GM21526 (cell line): ENCODE results near the gene LMO1.

Experiments used
- ATAC-seq: cut with Tn5 transposase; IDR thresholded peaks from one replicate; pipeline ENCODE4 v1.9.1; 2021; ENCODE audit warnings: moderate library complexity; ENCODE audit not compliant: unreplicated experiment, low FRiP score

The LMO1 gene

DNA sequence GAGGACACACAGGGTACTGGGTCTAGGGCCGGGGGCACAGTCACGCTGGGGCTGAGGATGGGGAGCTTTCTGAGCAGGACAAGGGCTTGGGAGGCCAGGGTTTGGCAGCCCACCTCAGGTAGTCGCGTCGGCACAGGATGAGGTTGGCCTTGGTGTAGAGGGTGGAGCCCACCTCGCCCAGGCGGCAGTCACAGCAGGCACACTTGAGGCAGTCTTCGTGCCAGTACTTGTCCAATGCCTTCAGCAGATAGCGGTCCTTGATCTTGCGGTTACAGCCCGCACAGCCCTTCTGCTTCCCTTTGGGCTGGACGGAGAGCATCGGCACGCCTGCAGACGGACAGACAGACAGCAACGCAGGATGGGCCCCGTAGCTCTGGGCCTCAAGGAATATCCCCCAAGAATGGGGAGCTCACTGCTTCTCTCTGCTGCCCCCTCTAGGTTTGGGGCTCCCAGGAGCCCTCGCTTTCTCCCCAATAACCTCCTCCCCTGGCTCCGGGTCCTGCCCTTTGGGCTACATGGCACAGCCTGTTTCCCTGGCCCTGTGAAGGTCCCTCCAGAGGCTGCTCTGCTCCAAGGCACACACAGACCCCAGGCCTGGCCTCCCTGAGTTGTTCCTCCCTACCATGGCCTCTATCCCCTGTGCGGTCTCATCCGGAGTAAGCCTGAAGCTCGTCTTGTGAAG is 33.4 kb downstream of the LMO1 start:
- ATAC-seq, result no peak

GRCh38 chr11:8229299-8230177 is 34.1 kb downstream of the LMO1 start:
- no peak for ATAC-seq

- no peak for ATAC-seq
Observed at GRCh38 chr11:8228231-8228630, 35.4 kb downstream of the LMO1 start.

- ATAC-seq, result no peak
Observed at GRCh38 chr11:8227156-8228152, 36.2 kb downstream of the LMO1 start.

DNA sequence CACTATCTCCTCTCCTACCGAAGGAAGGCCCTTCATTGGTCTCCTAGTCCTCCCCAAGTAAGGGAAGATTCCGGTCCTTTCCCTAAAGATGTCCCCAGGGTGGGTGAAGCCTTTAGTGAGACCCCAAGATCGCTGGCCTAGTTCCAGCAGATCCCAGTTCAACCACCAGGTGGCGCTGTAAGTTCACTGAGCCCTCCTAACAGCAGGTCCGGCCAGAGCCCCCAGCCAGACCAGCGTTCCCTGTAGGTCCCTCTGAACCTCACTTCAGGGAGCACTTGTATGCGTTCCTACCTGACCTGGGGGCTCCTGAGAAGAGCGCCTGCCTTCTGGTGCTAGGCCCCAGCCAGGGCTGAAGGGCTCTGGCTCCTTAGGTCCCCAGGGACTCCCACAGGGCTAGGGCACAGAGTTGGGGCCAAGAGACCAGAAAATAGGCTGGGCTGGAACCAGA is 38.1 kb downstream of the LMO1 start:
- peak; percentile 56 for ATAC-seq

- ATAC-seq, result no peak
Observed at GRCh38 chr11:8224711-8225110, 39.0 kb downstream of the LMO1 start.

DNA sequence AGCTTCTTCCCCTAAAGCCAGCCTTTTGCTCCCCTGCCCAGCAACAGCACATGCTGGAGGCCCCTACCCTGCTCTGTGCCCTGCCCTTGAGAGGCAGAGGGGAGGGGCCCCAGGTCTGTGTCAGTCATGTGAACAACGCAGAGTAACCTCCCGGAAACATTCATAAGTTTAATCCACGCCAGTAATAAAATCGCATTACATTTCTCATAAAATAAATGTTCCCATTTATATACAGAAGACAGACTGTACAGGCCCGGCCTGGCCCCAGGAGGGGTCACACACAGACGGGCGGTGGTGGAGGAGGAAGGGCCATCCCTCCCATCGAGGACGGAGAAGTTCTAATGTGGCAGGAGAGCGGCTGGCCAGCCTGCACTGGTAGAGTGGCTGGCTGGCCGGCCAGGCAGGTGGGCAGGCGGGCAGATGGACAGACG is 39.5 kb downstream of the LMO1 start:
- no peak for ATAC-seq

- ATAC-seq, result no peak
Observed at GRCh38 chr11:8223513-8223900, 40.2 kb downstream of the LMO1 start.

DNA sequence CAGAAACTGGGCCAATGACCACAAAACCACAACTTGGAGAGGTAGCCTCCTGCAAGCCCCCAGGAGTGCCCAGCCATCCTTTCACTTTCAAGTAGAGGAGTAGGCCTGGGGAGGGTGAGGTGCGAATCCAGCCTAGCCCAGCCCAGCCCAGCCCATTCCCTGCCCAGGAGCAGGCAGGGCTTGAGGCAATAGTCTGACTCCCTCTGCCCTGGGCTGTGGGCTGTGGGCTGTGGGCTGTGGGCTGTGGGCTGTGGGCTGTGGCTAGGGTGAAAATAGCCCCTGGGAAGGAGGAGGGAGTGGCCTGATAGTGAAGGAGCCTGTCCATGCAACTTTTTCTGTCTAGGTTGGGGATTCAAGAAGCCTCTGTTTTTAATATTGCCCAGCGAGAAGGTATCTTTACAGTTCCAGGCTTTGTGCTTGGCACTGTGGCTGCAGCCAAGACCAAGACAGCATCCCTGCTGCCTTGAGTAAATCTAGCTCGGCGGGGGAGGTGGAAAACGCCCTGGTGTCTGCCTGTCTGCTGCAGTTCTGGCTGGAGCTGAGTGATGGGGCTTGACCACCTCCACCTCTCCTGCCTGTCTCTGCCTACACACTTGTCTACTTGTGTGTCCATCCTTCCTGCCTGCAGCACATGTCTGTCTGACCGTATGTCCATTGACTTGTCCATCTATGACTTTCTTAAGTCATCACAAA is 40.7 kb downstream of the LMO1 start:
- no peak for ATAC-seq

DNA sequence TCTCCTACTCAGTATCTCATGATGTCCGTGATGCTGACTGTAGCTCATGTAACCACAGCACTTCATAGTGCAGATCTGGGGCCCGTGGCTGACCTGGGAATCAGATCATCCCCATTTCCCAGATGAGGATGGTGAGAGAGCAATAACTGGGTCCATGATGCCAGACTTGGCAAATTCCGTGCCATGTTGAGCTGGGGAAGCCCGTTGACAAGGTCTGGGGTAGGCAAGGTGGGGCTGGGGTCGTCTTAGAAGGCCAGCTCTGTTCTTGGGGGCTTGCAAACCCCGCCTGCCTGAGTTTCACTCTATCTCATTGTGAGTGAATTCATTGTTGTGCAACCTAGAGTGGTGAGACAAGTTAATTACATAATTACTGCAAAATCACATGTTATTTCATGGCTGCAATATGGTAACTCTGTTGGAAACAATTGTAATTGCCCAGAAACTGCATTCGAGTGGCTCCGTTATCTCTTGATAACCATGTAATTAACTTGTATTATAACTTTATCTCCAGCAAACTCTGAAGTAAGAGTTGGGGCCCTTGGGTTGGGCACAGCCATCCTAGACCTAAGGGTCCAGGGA is 41.7 kb downstream of the LMO1 start:
- ATAC-seq, result no peak

- no peak for ATAC-seq
Observed at GRCh38 chr11:8221046-8221723, 42.5 kb downstream of the LMO1 start.

GRCh38 chr11:8220261-8221045 is 43.2 kb downstream of the LMO1 start:
- ATAC-seq, result no peak

- ATAC-seq, result peak; percentile 56
Observed at GRCh38 chr11:8219257-8220021, 44.2 kb downstream of the LMO1 start.

DNA sequence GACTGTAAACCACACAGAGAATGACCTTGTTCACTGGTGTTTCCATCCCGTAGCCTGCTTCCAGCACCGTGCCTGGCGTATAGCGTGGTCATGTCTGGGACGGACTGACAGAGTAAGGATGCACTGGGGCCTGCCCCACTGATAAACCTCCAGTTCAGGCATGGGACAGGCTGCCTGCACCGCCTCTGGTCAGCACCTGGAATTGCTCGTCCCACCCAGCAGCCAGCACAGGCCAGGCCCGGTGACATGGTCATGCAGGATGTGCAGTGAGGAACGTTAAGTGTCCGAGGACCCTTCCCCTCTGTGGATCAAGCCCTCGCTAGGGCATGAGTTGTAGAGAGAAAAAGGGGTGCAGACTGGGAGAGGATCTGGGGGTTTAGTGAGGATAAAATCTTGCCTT is 44.8 kb downstream of the LMO1 start:
- no peak for ATAC-seq

- ATAC-seq, result no peak
Observed at GRCh38 chr11:8218409-8218808, 45.3 kb downstream of the LMO1 start.

GRCh38 chr11:8217926-8218325 is 45.8 kb downstream of the LMO1 start:
- ATAC-seq, result no peak

GRCh38 chr11:8217136-8217535 is 46.5 kb downstream of the LMO1 start:
- ATAC-seq, result no peak

DNA sequence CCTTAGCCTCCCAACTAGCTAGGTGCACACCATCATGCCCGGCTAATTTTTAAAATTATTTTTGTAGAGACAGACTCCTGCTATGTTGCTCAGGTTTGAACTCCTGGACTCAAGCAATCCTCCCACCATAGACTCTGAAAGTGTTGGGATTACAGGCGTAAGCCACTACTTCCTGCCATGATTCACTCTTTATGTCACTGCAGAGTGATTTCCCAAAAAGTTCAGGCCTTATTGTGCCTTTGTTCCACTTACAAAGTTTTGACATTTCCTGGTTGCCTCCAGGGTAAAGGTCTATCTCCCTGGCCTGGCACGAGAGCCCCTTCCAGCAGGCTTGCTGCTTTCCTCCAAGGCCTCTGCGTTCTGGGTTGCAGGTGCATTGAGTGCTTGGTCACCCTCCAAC is 50.3 kb downstream of the LMO1 start:
- ATAC-seq, result no peak
